CD4-positive, alpha-beta T cell (primary cell): ENCODE results near the gene ING2. TPM values are rescaled to one million over a fixed set of nuclear protein-coding genes. Genes with fewer than 3 reads are reported as not detected.

Experiments
- ATAC-seq: fragments of 200-7000 bp; cut with Tn5 transposase; one replicate; pipeline ENCODE4 v1.10.0; 2022; ENCODE audit warnings: mild to moderate bottlenecking; ENCODE audit not compliant: poor library complexity
- CTCF ChIA-PET: fragments of 350-600 bp; sonication (Branson Sonifier 250); formaldehyde crosslinking; loops from one replicate; lab custom pipeline; 2021; ENCODE audit warnings: antibody characterized with exemption, inconsistent platforms; lab: Charles Lee
- POLR2A ChIA-PET: fragments of 350-600 bp; sonication (Branson Sonifier 250); formaldehyde crosslinking; loops from one replicate; lab custom pipeline; 2021; ENCODE audit warnings: antibody characterized with exemption, inconsistent platforms; lab: Charles Lee
- DNase-seq, 14 experiments: peaks; one replicate each; pipeline ENCODE4 v3.0.0-alpha.2; 2013 to 2020; ENCODE audit warnings: mixed read lengths in 2 of 14
- H3K27ac ChIP-seq, 2 donors: one replicate each; pipeline versions ENCODE4 v1.5.1 to v1.7.0; 2013; ENCODE audit warnings: low read length in 2 of 2, low read depth in 1 of 2, mild to moderate bottlenecking in 1 of 2
- H3K27me3 ChIP-seq, 2 experiments: 1 replicate in 1 of 2; 2 replicates in 1 of 2; pipeline versions ENCODE4 v1.6.1 to v1.7.0; 2013; ENCODE audit warnings: low read length in 2 of 2, control low read depth in 1 of 2, mild to moderate bottlenecking in 1 of 2, moderate library complexity in 1 of 2; ENCODE audit not compliant: insufficient read depth in 2 of 2, control insufficient read depth in 1 of 2
- H3K36me3 ChIP-seq: one replicate; pipeline ENCODE4 v1.6.1; 2013; ENCODE audit warnings: low read length, control low read depth; ENCODE audit not compliant: insufficient read depth
- H3K4me1 ChIP-seq: one replicate; pipeline ENCODE4 v1.6.1; 2013; ENCODE audit warnings: low read length, control low read depth; ENCODE audit not compliant: insufficient read depth
- H3K4me3 ChIP-seq: one replicate; pipeline ENCODE4 v1.5.1; 2013; ENCODE audit warnings: mild to moderate bottlenecking, low read length, moderate library complexity
- H3K9me3 ChIP-seq, 2 experiments: 1 replicate in 1 of 2; 2 replicates in 1 of 2; pipeline versions ENCODE4 v1.6.1 to v1.7.0; 2013; ENCODE audit warnings: low read length in 2 of 2, mild to moderate bottlenecking in 2 of 2, control low read depth in 1 of 2, moderate library complexity in 1 of 2; ENCODE audit not compliant: control insufficient read depth in 1 of 2, insufficient read depth in 1 of 2
- H3K27ac Mint-ChIP-seq: one replicate; pipeline ENCODE4 v1.8.0; 2020; ENCODE audit warnings: mixed read lengths
- H3K27me3 Mint-ChIP-seq: one replicate; pipeline ENCODE4 v1.8.0; 2021; ENCODE audit warnings: mixed read lengths
- H3K36me3 Mint-ChIP-seq: one replicate; pipeline ENCODE4 v1.8.0; 2021; ENCODE audit warnings: low read depth, mixed read lengths
- H3K4me1 Mint-ChIP-seq: one replicate; pipeline ENCODE4 v1.8.0; 2021; ENCODE audit warnings: low read depth, mixed read lengths
- H3K4me3 Mint-ChIP-seq: one replicate; pipeline ENCODE4 v1.8.0; 2020; ENCODE audit warnings: mild to moderate bottlenecking, mixed read lengths
- H3K9me3 Mint-ChIP-seq: one replicate; pipeline ENCODE4 v1.8.0; 2020; ENCODE audit warnings: mixed read lengths
- intact Hi-C, 2 experiments: fragments of 100-400 bp; cut with DNase I in 1 of 2; cut with micrococcal nuclease in 1 of 2; formaldehyde crosslinking; loops; one replicate each; pipeline versions ENCODE4 v1.15.1 to v1.9.0; 2023 to 2025; cut with DNase I, micrococcal nuclease
- total RNA-seq, 174 experiments: library from RNA in 2 of 174; stranded (reverse) in 2 of 174; gene quantifications; one replicate each; pipeline ENCODE4 v1.2.3 and lab custom pipeline; 2021 to 2026
- TF ChIP-seq, protein P1 (sequence below): fragments of 200-600 bp; IDR thresholded peaks from one replicate; pipeline ENCODE4 v1.8.0; 2022; ENCODE audit warnings: antibody characterized with exemption, mild to moderate bottlenecking

Gene ING2
- total RNA-seq, 2 experiments from 2014 or later: 12.5 to 12.8 TPM

DNA sequence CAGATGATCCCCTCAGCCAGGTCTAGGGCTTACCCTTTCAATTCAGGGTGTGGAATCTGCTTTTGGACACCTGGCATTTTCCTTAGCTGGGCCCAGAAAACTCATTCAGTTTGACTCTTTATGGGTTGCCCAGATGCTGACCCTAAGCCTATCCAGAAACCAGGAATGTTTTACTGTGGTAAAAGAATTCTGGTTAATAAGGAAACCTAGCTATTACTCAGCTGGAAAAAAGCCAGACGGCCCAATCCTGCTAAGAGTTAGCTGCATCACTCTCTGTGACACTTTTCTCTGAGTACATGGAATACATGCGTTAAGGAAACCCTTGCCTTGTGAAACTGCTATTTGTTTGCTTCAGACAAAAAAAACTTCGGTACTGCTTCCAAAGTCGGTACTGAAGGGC lies 28.0 kb downstream of the ING2 start:
- intact Hi-C loops: no loop called here
- no peak overlapping the region for H3K4me3 ChIP-seq
- H3K27ac Mint-ChIP-seq: no peak overlapping the region
- ChIA-PET CTCF (no interaction called here), POLR2A (no interaction called here)
- H3K27me3 ChIP-seq: peaks cover 4 to 20% of the 10 kb centered on the region in 2 experiments
- H3K27ac ChIP-seq: no peak overlapping the region
- H3K4me1 Mint-ChIP-seq: no peaks in the 10 kb centered on the region
- H3K36me3 Mint-ChIP-seq: no peaks in the 10 kb centered on the region
- H3K9me3 Mint-ChIP-seq: no peaks in the 10 kb centered on the region
- H3K9me3 ChIP-seq: no peaks in the 10 kb centered on the region
- H3K4me1 ChIP-seq: no peaks in the 10 kb centered on the region
- ATAC-seq (no peak), DNase-seq (no peak)
- H3K36me3 ChIP-seq: no peaks in the 10 kb centered on the region
- TF ChIP-seq, protein P1, sequence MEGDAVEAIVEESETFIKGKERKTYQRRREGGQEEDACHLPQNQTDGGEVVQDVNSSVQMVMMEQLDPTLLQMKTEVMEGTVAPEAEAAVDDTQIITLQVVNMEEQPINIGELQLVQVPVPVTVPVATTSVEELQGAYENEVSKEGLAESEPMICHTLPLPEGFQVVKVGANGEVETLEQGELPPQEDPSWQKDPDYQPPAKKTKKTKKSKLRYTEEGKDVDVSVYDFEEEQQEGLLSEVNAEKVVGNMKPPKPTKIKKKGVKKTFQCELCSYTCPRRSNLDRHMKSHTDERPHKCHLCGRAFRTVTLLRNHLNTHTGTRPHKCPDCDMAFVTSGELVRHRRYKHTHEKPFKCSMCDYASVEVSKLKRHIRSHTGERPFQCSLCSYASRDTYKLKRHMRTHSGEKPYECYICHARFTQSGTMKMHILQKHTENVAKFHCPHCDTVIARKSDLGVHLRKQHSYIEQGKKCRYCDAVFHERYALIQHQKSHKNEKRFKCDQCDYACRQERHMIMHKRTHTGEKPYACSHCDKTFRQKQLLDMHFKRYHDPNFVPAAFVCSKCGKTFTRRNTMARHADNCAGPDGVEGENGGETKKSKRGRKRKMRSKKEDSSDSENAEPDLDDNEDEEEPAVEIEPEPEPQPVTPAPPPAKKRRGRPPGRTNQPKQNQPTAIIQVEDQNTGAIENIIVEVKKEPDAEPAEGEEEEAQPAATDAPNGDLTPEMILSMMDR: no peak
- peaks cover 47% of the 10 kb centered on the region for H3K27me3 Mint-ChIP-seq
- no peak overlapping the region for H3K4me3 Mint-ChIP-seq

- Mint-ChIP-seq H3K4me1 (no peaks in the 10 kb centered on the region), H3K36me3 (no peaks in the 10 kb centered on the region), H3K27ac (no peak overlapping the region), H3K9me3 (no peaks in the 10 kb centered on the region), H3K4me3 (no peak overlapping the region), H3K27me3 (peaks cover 43% of the 10 kb centered on the region)
- Histone ChIP-seq H3K4me3 (no peak overlapping the region), H3K27ac (no peak overlapping the region), H3K27me3 (peaks cover 6 to 15% of the 10 kb centered on the region in 2 experiments), H3K9me3 (no peaks in the 10 kb centered on the region), H3K36me3 (no peaks in the 10 kb centered on the region), H3K4me1 (no peaks in the 10 kb centered on the region)
- intact Hi-C loops: no loop called here
- ChIA-PET POLR2A (no interaction called here), CTCF (no interaction called here)
- ATAC-seq: no peak
- TF ChIP-seq, protein P1: no peak
- no peak for DNase-seq
These were observed 28.8 kb downstream of the ING2 start for GRCh38 chr4:183533698-183534097.

DNA sequence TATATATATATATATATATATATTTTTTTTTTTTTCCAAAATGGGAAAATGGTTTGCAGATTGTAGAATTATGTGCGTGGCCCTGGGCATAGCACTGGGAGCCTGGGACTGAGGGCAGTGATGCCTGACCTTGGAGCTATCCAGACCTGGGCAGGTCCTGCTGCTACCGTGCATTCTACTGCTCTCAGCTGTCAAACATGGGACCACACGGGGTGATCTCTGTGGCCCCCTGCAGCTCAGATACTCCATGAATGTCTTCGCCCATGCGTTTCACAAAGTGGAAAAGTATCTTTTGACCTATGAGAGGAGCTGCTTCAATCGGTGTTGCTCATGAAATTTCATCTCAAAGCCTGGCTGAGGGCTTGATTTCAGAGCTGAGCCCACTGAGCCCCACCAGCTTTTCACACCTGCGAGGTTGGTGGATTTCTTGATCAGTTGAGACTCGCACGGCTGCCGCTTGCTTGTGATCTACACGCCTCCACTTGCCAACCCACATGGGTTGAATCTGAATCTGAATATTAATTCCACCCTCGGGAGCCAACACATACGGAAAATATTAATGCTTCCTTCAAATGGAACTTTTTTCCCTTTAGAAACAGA lies 35.7 kb downstream of the ING2 start:
- no peaks in the 10 kb centered on the region for H3K36me3 ChIP-seq
- ATAC-seq (no peak), DNase-seq (peak in 1 of 14 experiments; percentile 13)
- intact Hi-C loops: no loop called here
- H3K27me3 ChIP-seq: peaks cover 3 to 6% of the 10 kb centered on the region in 2 experiments
- TF ChIP-seq, protein P1: no peak
- peaks cover 0 to 5% of the 10 kb centered on the region in 2 experiments for H3K9me3 ChIP-seq
- Mint-ChIP-seq H3K4me1 (no peaks in the 10 kb centered on the region), H3K27ac (no peak overlapping the region), H3K4me3 (no peak overlapping the region), H3K36me3 (no peaks in the 10 kb centered on the region), H3K27me3 (peaks cover 31% of the 10 kb centered on the region), H3K9me3 (peaks cover 6% of the 10 kb centered on the region)
- ChIA-PET POLR2A (no interaction called here), CTCF (no interaction called here)
- H3K27ac ChIP-seq: no peak overlapping the region
- no peak overlapping the region for H3K4me3 ChIP-seq
- H3K4me1 ChIP-seq: no peaks in the 10 kb centered on the region
